GM04504 (cell line): Measurements from ENCODE around the gene HTD2.

Experiments
- DNase-seq: peaks from one replicate; pipeline ENCODE4 v3.0.0-alpha.2; 2012; ENCODE audit warnings: low read depth

HTD2 gene

DNA sequence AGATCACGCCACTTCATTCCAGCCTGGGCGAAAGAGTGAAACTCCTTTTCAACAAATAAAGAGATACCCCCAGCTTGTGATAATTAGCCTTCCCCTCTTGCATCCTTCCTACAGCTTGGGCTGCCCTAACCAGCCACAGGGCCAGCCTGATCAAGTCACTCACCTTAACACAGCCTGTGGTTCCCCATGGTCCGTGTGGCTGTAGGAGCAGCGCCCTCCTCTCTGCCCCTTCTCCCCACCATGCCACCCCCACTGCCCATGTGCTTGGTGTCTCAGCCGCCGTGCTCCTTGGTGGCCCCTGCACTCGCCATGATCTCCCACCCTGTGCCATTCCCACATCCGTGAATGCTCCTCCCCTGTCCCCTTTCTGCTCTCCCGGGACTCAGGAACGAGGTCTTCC is 13.5 kb upstream of the HTD2 start:
- DNase-seq: no peak

DNA sequence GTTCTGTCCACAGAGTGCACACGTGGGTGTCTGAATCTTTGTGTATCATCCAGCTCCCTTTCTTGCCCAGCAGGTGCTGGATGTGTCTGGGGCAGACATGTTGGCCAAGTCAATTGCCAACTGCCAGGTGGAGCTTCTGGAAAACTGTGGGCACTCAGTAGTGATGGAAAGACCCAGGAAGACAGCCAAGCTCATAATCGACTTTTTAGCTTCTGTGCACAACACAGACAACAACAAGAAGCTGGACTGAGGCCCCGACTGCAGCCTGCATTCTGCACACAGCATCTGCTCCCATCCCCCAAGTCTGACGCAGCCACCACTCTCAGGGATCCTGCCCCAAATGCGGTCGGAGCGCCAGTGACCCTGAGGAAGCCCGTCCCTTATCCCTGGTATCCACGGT is 12.8 kb upstream of the HTD2 start:
- DNase-seq: no peak

DNA sequence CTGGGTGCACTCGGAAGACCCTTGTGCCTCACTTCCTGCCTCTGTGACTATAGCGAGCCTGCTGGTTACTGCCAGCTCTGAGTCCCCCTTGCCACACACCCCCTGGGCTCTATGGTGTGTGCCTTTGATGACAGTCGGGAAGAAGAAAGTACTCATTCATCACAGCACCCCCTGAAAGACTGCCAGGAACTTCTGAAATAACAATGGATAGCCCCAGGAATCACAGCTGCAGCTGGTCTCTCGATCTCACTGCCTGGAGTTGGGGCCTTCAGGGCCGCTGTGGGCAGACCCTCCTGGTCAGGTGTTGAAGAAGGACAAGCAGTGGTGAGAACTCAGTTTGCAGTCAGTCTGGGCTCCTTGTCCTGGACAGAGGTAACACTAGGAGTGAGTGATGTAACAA is 10.1 kb upstream of the HTD2 start:
- DNase-seq: no peak

DNA sequence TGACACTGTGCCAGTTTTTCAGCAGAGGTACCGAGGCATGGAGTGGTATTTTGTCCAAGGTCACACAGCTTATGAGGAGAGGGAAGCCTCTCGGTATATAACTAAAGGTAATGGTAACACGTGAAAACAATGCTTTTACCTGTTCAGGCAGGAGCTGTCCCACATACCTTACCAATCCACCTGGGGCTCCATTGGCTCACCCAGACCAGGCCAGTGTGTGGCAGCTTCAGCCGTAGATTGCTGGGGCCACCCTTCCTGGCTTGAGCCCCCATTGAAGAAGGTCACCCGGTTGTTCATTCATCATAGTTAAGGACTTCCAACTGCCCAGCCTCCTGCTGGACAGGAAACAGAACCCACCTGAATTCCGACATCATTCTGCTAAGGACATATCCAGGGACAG is 9.5 kb upstream of the HTD2 start:
- no peak for DNase-seq

DNA sequence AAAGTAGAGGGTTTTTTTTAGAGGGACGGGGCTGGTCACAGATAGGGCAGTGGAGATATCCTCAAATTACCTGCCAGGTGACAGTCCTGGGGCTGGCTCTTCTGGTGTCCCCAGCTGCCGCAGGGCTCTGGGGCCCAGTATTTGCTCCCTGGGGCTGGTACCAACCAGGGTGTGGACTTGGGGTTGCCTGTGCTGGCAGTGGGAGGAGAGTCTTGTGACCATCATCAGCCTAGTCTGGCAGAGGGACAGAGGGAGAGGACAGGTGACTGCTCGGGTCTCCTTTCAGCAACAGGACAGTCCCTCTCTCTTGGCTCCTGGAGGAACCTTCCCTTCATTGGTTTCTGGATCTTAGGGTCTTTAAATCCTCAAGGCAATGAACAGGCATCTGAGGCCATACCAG is 8.1 kb upstream of the HTD2 start:
- DNase-seq: no peak

DNA sequence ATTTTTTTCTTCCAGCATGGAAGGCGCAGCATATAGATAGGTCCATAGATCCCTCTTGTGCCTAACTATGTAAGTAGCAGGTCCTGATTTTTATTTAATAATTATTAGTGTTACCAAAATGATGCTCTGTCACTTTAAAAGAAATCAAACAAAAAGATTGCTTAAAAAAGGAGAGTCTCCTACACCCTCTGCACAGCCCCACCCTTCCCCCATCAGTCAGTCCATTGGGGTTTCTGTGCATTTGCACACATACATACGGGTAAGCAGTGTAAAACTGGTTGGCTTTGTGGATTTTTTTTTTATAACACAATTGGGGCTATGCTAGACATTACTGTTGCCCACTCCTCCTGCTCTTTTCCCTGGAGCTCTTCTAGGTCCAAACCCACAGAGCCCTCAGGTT is 7.2 kb upstream of the HTD2 start:
- DNase-seq: no peak

DNA sequence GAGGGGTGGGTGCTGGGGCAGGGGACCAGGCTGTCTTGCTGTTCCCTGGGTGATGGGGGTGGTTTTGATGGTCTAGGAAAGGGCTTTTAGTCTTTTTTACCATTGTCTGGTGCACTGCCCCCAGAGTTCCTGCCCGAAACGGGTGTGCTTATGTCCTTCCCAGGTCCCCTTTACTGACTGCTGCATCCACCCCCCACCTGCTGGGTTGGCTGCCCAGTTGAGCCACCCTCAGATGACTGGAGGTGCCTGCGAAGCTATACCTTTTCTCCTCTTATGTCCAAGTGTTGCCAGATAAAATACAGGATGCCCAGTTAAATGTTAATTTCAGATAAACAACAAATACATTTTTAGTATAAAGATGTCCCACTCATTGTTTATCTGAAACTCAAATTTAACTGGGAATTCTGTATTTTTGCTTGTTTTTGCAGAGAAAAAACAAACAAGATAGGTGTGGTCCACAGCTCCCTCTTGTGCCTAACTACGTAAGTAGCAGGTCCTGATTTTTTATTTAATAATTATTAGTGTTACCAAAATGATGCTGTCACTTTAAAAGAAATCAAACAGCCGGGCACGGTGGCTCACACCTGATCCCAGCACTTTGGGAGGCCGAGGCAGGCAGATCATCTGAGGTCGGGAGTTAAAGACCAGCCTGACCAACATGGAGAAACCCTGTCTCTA is 6.3 kb upstream of the HTD2 start:
- DNase-seq: peak; percentile 14

DNA sequence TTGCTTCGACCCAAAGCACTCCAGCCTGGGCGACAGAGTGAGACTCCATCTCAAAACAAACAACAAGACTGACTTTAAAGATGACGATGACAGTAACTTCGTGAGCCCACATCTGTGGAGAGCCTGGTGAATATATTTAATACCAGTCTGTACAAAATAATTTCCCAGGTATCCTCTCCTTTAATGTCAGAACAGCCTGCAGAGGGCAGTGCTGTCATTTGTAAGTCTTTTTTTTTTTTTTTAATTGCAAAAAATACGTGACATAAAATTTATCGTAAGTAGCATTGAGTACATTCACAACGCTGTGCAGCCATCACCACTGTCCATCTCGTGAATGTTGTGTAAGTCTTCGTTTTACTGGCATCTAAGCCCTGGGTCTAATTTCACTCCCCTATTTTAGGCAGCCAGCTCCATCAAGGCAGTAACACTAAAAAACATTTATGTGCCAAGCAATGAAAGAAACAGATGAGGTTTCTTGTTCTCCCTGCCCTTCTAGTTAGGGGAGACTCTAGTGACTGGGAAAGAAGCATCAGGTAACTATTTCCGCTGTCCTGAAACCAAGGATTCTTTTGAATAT is 1.4 kb downstream of the HTD2 start:
- DNase-seq: peak; percentile 28

DNA sequence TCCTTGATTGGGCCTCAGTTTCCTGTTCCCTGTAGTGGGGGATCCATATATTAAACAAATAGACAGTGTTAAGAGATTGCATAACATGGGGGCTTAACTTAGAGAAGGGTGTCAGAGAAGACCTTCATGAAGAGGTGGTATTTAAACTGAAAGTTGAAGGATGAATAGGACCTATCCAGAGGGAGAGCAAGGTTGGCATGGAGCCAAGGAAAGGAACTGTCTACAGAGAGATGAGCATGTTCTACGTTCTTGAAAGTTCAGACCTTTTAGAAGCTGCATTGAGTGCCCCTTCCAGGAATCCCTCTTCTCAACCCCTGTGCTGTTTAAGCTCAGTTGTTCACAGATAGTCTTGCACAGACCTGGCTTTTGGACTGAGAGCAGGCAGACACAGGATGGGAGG is 2.4 kb downstream of the HTD2 start:
- no peak for DNase-seq

DNA sequence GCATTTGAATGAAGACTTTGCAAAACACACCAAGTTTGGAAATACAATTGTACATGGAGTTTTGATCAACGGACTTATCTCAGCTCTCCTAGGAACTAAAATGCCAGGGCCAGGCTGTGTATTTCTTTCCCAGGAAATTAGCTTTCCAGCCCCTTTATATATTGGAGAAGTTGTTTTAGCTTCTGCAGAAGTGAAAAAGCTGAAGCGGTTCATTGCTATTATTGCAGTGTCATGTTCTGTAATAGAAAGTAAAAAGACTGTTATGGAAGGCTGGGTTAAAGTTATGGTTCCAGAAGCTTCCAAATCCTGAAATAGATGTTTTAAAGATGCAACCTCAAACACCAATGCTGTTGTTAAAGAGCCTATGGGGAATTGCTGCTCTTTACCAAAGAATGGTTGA is 11.5 kb downstream of the HTD2 start:
- no peak for DNase-seq

DNA sequence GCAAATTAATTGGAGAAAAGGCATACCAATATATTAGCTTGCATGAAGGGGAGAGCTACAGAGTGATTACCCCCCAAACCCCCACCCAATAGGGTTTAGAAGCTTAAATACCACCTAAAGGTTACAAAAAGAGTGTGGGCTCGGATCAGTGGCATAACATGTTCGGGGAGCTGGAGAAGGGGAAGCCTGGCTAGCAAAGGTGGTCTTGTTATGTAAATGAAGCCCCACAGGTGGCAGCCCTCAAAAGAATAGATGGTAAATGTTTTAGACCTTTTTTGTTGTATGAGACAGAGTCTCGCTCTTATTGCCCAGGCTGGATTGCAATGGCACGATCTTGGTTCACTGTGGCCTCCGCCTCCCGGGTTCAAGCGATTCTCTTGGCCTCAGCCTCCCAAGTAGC is 15.5 kb downstream of the HTD2 start:
- no peak for DNase-seq

DNA sequence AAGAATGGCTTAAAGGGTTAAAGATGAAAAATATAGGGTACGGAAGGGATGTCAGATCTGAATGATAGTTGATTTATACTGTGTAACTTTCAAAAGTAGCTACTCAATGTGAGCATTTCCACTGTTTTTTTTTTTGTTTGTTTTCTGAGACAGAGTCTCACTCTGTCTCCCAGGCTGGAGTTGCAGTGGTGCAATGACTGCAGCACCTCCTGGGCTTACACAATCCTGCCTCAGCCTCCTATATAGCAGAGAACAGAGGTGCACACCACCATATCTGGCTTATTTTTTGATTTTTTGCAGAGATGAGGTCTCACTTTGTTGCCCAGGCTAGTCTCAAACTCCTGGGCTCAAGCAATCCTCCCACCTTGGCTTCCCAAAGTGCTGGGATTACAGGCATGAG is 16.5 kb downstream of the HTD2 start:
- no peak for DNase-seq

DNA sequence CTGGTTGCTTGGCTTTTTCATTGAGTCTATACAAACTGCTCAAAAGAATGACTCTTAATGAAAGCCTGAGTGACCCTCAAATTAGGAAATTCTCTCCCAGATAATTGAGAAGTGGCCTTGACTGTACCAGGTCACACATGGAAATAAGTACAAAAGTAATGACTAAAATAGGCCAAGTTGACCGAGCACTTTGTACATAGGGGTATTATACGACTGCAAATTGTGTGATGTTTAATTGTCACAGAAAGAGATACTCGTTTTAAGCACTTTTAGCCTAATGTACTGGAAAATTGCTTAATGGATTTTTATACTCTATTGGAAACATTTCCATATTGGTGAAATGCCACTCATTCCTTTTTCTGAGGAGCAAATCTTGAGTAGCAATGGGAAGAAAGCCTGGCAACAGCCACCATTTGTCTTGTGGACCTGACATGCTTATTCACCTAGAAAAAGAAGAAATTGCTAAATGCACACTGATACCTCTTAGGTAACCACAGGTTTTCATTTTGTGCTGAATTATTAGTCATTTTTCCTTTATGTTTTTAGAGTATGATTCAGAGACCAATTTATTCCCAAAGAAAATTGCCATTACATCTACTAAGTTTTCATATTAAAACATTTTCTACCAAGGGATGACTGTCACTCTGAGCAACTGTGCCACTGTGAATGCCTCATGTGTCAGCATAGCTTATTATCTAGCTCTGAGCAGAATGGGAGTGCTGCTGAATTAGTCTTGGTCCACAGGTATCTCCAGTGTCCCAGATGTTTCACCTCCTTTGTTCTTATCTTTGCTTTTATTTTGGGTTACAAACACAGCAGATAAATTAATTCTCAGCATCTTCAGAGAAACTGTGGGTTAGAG is 17.4 kb downstream of the HTD2 start:
- no peak for DNase-seq

DNA sequence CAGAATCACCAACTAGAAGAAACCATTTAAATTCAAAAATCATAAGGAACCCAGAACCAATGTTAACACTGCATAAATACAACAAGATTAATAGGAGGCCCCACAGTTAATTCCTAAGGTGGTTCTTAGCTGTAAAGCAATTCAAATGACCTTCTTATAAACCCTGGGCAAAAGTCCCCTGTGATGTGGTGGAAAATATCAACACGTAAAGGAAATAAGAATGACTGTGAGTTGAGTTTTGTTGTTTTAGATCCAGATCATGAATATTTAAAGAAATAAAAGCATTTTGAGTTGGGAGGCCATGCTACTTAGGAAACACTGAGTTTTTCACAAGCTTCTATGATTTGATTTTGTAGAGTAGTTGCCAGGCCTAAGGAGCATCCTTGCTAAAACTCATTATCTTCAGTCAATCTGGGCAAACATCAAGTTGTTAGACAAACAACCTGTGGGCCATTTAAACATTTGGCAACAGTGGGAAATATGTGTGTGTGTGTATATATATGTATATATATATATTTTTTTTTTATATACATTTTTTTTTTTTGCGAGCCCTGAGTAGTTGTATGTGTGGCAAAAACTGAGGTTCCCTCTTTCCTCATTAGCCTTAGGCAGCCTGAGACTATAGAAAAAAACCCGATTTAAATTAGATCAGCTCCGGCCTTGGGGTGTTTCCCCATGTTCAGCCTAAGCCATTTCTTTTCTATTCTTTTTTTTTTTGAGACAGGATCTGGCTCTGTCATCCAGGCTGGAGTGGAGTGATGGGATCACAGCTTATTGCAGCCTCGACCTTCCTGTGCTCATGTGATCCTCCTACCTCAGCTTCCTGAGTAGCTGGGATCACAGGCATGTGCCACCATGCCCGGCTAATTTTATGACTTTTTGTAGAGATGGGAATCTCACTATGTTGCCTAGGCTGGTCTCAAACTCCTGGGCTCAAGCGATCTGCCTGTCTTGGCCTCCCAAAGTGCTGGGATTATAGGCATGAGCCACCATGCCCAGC is 18.4 kb downstream of the HTD2 start:
- no peak for DNase-seq

DNA sequence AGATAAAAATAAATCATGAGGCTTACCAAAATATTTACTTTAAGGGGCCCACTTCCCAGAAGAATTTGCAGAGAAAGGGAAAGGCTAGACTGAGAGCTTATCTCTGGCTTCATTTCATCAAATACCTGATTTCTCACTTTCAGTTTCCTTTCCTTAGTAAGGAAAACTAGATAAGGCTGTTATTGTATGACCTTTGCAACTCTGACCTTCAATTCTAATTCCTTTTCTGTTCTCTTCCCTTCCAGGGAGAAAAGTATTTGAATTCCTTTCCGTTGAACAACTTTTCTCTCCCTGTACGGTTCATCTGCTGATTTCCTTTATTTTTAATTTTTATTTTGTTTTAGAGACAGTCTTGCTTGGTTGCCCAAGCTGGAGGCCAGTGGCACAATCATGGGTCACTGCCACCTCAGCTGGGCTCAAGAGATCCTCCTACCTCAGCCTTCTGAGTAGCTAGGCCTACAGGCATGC is 19.2 kb downstream of the HTD2 start:
- no peak for DNase-seq

DNA sequence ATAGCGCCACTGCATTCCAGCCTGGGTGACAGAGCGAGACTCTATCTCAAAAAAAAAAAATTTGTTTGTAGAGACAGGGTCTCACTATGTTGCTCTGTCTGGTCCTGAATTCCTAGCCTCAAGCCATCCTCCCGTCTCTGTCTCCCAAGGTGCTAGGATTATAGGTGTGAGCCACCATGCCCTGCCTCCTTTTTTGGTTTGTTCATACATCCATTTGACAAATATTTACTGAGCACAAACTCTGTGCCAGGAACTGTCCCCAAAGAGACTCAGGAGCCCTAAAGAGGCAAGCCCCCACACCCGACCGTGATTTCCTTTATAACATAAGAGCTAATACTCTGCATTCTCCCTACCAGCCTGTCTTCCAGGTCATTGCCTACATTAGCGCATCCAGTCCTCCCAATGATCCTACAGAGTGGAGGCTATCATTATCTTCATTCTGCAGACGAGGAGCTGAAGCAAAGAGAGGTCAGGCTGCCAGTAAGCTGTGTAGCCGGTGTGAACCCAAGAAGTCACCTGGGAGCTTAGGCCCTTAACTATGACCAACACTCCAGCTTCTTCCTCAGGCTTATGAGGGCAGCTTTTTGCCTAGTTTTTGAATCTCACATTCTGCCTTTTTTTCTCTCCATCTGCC is 20.1 kb downstream of the HTD2 start:
- DNase-seq: no peak

DNA sequence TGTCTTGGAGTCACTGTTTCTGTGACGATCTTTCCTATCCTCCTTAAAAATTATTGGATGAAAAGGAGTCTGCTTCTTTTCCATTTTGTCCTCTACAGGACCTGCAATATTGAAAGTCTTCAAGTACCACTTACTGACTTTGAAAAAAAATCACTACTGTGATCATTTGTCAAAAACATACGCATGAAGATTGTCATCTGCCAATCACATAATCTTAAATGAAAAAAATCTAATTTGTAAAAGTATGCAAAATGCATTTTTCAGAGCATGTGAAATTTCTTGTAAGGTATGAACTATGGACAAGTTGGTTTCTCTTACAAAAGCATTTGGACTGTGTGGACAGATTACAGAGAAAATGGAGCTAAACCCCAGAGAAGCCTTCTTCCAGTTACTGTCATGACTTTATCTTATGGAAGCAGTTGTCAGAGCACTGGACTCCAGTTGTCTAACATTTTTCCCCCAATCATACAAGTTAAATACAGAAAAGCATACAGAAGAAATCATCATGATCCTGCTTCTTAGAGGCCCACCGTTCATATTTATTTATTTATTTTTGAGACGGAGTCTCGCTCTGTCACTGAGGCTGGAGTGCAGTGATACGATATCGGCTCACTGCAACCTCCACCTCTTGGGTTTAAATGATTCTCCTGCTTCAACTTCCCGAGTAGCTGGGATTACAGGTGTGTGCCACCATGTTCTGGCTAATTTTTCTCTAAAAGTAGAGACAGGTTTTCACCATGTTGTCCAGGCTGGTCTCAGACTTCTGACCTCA is 23.0 kb downstream of the HTD2 start:
- no peak for DNase-seq

DNA sequence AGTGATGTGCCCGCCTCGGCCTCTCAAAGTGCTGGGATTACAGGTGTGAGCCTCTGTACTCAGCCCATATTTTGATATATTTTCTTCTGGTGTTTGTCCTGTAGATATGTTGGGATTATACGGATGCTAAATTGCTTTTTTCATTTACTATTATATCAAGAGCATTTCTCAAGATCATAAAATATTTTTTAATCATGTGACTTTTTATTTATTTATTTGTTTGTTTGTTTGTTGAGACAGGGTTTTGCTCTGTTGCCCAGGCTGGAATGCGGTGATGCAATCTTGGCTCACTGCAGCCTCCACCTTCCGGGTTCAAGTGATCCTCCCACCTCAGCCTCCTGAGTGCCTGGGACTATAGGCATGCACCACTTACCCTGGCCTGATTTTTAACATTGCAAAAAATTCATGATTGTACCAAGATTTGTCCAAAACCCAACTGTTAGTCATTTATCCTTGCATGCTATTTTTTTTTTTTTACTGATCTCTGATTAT is 23.6 kb downstream of the HTD2 start:
- no peak for DNase-seq

DNA sequence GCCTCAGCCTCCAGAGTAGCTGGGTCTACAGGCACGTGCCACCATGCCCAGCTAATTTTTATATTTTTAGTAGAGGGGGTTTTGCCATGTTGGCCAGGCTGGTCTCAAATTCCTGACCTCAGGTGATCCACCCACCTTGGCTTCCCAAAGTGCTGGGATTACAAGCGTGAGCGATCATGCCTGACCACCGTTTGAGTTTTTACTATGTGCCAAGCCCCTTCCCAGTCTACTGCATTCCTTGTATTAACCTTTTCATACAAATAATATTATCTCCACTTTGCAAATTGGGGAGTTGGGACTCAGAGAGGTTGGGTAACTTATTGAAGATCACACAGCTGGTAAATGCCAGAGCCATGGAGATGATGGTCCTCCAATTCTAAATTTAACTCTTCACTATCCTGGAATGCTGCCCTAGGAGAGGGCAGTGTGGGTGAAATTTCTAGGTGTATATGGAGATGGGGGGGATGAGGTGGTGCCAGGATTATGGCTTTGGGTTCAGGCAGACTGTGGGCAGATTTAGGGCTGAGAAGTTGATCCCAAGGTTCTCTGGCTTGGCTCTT is 25.4 kb downstream of the HTD2 start:
- DNase-seq: no peak

DNA sequence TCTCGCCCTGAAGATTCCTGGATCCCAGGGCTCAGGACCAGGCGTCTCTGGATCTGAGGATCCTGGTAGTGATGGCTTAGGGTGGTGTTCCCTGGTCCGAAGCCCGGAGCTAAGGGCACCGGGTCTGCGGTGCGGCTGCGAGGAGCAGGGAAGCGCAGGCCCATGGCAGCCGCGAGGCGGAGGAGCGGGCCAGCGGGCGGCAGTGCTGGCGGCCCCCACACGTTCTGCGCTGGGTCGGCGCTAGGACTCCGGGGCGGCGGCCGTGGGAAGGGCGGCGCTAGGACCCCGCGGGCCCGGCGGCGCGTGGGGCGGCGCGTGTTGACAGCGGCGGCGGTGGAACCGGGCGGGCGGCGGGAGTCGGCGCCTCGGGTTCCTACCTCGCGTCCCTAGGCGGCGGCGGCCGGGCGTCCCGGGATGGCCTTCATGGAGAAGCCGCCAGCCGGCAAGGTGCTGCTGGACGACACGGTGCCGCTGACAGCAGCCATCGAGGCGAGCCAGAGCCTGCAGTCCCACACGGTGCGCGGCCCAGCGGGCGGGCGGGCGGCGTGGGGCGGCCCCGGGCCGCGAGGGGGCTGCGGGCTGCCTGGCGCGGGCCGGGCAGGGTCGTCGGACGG is 26.4 kb downstream of the HTD2 start, which contains the start of gene PXK:
PXK (plus strand) TSS at position 318 of the 614 bp plus-strand sequence; CDS start at position 415, 97 bp downstream.
- DNase-seq: peak; percentile 60
